Skin of body (tissue), 2 donors: ENCODE measurements around the gene IFNA1. TPM values are rescaled to one million over a fixed set of nuclear protein-coding genes. Genes with fewer than 3 reads are reported as not detected.
"Not testable (repeated sequence)": the region's sequence is repeated elsewhere in the genome, so short reads cannot be mapped to it uniquely, and the experiment has no call there.

ENCODE experiments used
- DNase-seq: peaks from one replicate; lab custom pipeline; 2025; lab: John Stamatoyannopoulos, UW
- total RNA-seq: library from RNA; depleted of rRNA; stranded (reverse); fragments of >200 nt; gene quantifications from one replicate; pipeline ENCODE4 v1.2.3, GENCODE V29; 2014

The IFNA1 gene
- total RNA-seq, 1 donor from 2014 or later = not detected

GRCh38 chr9:21443849-21444625 lies 3.8 kb downstream of the IFNA1 start:
- no peak for DNase-seq

GRCh38 chr9:21449312-21449711 lies 9.1 kb downstream of the IFNA1 start:
- DNase-seq = not testable (repeated sequence)

- DNase-seq = no peak
These were observed 10.6 kb downstream of the IFNA1 start for GRCh38 chr9:21450733-21451394.

- no peak for DNase-seq
These were observed 12.4 kb downstream of the IFNA1 start for GRCh38 chr9:21452681-21453080.

GRCh38 chr9:21454149-21454548 lies 13.9 kb downstream of the IFNA1 start:
- DNase-seq = no peak

GRCh38 chr9:21455320-21455719 lies 15.1 kb downstream of the IFNA1 start:
- no peak for DNase-seq

- no peak for DNase-seq
These were observed 21.1 kb downstream of the IFNA1 start for GRCh38 chr9:21461377-21461776.

- no peak for DNase-seq
These were observed 24.9 kb downstream of the IFNA1 start for GRCh38 chr9:21465138-21465537.

- peak; percentile 1 for DNase-seq
These were observed 25.8 kb downstream of the IFNA1 start for GRCh38 chr9:21465859-21466518.

GRCh38 chr9:21470126-21470525 lies 29.9 kb downstream of the IFNA1 start:
- no peak for DNase-seq

GRCh38 chr9:21473236-21473635 lies 33.0 kb downstream of the IFNA1 start:
- no peak for DNase-seq

GRCh38 chr9:21477466-21477865 lies 37.2 kb downstream of the IFNA1 start:
- no peak for DNase-seq

- DNase-seq = no peak
These were observed 39.0 kb downstream of the IFNA1 start for GRCh38 chr9:21479152-21479702.

- DNase-seq = no peak
These were observed 41.3 kb downstream of the IFNA1 start for GRCh38 chr9:21481470-21482056.

GRCh38 chr9:21482213-21482612 lies 42.0 kb downstream of the IFNA1 start, which contains the start of gene IFNE:
TSS of gene IFNE (minus strand) at chr9:21482313. CDS start at chr9:21481694, 619 bp downstream.
- no peak for DNase-seq

Other genes with a start within 250 kb of the IFNA1 start
- not detected for gene IFNA7, start 238.2 kb upstream of the IFNA1 start, total RNA-seq
- gene IFNA10, start 233.3 kb upstream of the IFNA1 start, total RNA-seq = not detected
- gene IFNA16, start 223.1 kb upstream of the IFNA1 start, total RNA-seq = not detected
- not detected for gene IFNA17, start 212.2 kb upstream of the IFNA1 start, total RNA-seq
- not detected for gene IFNA14, start 200.4 kb upstream of the IFNA1 start, total RNA-seq
- gene IFNA5, start 135.1 kb upstream of the IFNA1 start, total RNA-seq = not detected
- gene KLHL9, start 105.0 kb upstream of the IFNA1 start, total RNA-seq = 33.2 TPM
- not detected for gene IFNA6, start 89.6 kb upstream of the IFNA1 start, total RNA-seq
- not detected for gene IFNA13, start 72.4 kb upstream of the IFNA1 start, total RNA-seq
- gene IFNA2, start 55.0 kb upstream of the IFNA1 start, total RNA-seq = not detected
- not detected for gene IFNA8, start 31.3 kb upstream of the IFNA1 start, total RNA-seq
- not detected for gene IFNE, start 41.9 kb downstream of the IFNA1 start, total RNA-seq